Sigmoid colon (tissue), 3 donors: ENCODE data around the gene TAF1B.

Experiments
- POLR2A ChIP-seq, 2 donors: fragments of 450-650 bp; IDR thresholded peaks; one replicate each; pipeline ENCODE4 v1.6.1; 2016; ENCODE audit warnings: antibody characterized with exemption in 2 of 2, mild to moderate bottlenecking in 2 of 2, moderate library complexity in 2 of 2
- TF ChIP-seq, protein P1 (sequence below), 4 experiments: fragments of 450-650 bp in 3 of 4; fragments of 200-600 bp in 1 of 4; IDR thresholded peaks; one replicate each; pipeline ENCODE4 v1.5.1; 2016 to 2019; ENCODE audit warnings: antibody characterized with exemption in 4 of 4, mild to moderate bottlenecking in 3 of 4, moderate library complexity in 2 of 4

GRCh38 chr2:9867881-9868280 is 24.6 kb downstream of the TAF1B start:
- TF ChIP-seq, protein P1, sequence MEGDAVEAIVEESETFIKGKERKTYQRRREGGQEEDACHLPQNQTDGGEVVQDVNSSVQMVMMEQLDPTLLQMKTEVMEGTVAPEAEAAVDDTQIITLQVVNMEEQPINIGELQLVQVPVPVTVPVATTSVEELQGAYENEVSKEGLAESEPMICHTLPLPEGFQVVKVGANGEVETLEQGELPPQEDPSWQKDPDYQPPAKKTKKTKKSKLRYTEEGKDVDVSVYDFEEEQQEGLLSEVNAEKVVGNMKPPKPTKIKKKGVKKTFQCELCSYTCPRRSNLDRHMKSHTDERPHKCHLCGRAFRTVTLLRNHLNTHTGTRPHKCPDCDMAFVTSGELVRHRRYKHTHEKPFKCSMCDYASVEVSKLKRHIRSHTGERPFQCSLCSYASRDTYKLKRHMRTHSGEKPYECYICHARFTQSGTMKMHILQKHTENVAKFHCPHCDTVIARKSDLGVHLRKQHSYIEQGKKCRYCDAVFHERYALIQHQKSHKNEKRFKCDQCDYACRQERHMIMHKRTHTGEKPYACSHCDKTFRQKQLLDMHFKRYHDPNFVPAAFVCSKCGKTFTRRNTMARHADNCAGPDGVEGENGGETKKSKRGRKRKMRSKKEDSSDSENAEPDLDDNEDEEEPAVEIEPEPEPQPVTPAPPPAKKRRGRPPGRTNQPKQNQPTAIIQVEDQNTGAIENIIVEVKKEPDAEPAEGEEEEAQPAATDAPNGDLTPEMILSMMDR (IDR thresholded peaks at IDR 0.05), result no peak
- TF ChIP-seq POLR2A (IDR thresholded peaks at IDR 0.05), result no peak
